OCI-LY7 (cell line): ENCODE measurements around the gene GORASP2. TPM values are rescaled to one million over a fixed set of nuclear protein-coding genes. Genes with fewer than 3 reads are reported as not detected.
"Not testable (repeated sequence)": the region's sequence is repeated elsewhere in the genome, so short reads cannot be mapped to it uniquely, and the experiment has no call there.

Source experiments
- BruUV-seq: library from RNA; stranded (reverse); fragments of 400-500 nt; replicated peaks from 2 replicates; lab custom pipeline; 2021; lab: Mats Ljungman, UMichigan
- CTCF ChIA-PET: fragments of 300-600 bp; sonication (Branson Sonifier 250); formaldehyde crosslinking; loops from one replicate; lab custom pipeline; 2022; ENCODE audit warnings: antibody characterized with exemption; ENCODE audit not compliant: unreplicated experiment; lab: Charles Lee
- POLR2A ChIA-PET: fragments of 300-600 bp; sonication (Branson Sonifier 250); formaldehyde crosslinking; loops from one replicate; lab custom pipeline; 2022; ENCODE audit warnings: antibody characterized with exemption; lab: Charles Lee
- DNase-seq: peaks from one replicate; pipeline ENCODE4 v3.0.0-alpha.2; 2015; ENCODE audit warnings: low spot score
- H2AFZ ChIP-seq: fragments of 200-600 bp; sonication (generic), shearing (Covaris generic); 2 replicates; pipeline ENCODE4 v1.6.1; 2014; ENCODE audit warnings: mild to moderate bottlenecking, antibody characterized with exemption, low read length, moderate library complexity
- H3K27ac ChIP-seq: fragments of 200-600 bp; sonication (generic); 2 replicates; pipeline ENCODE4 v1.5.1; 2014; ENCODE audit warnings: mixed run types, low read depth, mild to moderate bottlenecking, moderate library complexity, low read length, inconsistent platforms; ENCODE audit not compliant: poor library complexity, severe bottlenecking
- H3K36me3 ChIP-seq: fragments of 200-600 bp; sonication (generic); 2 replicates; pipeline ENCODE4 v1.6.1; 2014; ENCODE audit warnings: mild to moderate bottlenecking, antibody characterized with exemption, low read length, moderate library complexity, mixed read lengths; ENCODE audit not compliant: insufficient read depth
- H3K4me1 ChIP-seq: fragments of 200-600 bp; sonication (generic); 2 replicates; pipeline ENCODE4 v1.5.1; 2014; ENCODE audit warnings: mild to moderate bottlenecking, low read length; ENCODE audit not compliant: insufficient read depth, poor library complexity, severe bottlenecking
- H3K4me2 ChIP-seq: fragments of 200-600 bp; sonication (generic); 2 replicates; pipeline ENCODE4 v1.6.1; 2014; ENCODE audit warnings: mild to moderate bottlenecking, low read length
- H3K4me3 ChIP-seq: fragments of 200-600 bp; sonication (generic); 2 replicates; pipeline ENCODE4 v1.5.1; 2014; ENCODE audit warnings: mild to moderate bottlenecking, low read depth, low read length; ENCODE audit not compliant: poor library complexity, severe bottlenecking
- H3K79me2 ChIP-seq: fragments of 200-600 bp; sonication (generic); 2 replicates; pipeline ENCODE4 v1.6.1; 2016; ENCODE audit warnings: low read depth, mild to moderate bottlenecking, low read length, moderate library complexity, mixed read lengths; ENCODE audit not compliant: insufficient read depth
- H3K9me2 ChIP-seq: fragments of 200-600 bp; sonication (generic); 2 replicates; pipeline ENCODE4 v1.6.1; 2016; ENCODE audit warnings: mild to moderate bottlenecking, low read length, mixed read lengths; ENCODE audit not compliant: insufficient read depth
- H3K9me3 ChIP-seq: fragments of 200-600 bp; sonication (generic); 2 replicates; pipeline ENCODE4 v1.6.1; 2014; ENCODE audit warnings: mild to moderate bottlenecking, mixed run types, low read length, mixed read lengths
- H4K20me1 ChIP-seq: fragments of 200-600 bp; sonication (generic); 2 replicates; pipeline ENCODE4 v1.6.1; 2014; ENCODE audit warnings: mild to moderate bottlenecking, antibody characterized with exemption, low read length, moderate library complexity, mixed read lengths; ENCODE audit not compliant: insufficient read depth
- EZH2phosphoT487 ChIP-seq: fragments of 200-600 bp; sonication (generic); IDR thresholded peaks from 2 replicates; pipeline ENCODE4 v1.6.1; 2018; ENCODE audit warnings: low read depth, borderline replicate concordance, mild to moderate bottlenecking, mixed run types, antibody characterized with exemption, low read length, moderate library complexity, mixed read lengths
- intact Hi-C: fragments of 100-400 bp; cut with micrococcal nuclease; formaldehyde crosslinking; loops from one replicate; pipeline ENCODE4 v1.10.0; 2022; ENCODE audit not compliant: unreplicated experiment
- total RNA-seq, 2 experiments: library from RNA; depleted of rRNA in 1 of 2; stranded (reverse); fragments of >200 nt in 1 of 2; shearing (Covaris generic) in 1 of 2; gene quantifications; 2 replicates each; pipeline ENCODE4 v1.2.3, GENCODE V29; 2014 to 2022
- TF ChIP-seq, protein P1 (sequence below): fragments of 200-600 bp; sonication (generic); conservative IDR thresholded peaks from 2 replicates; pipeline ENCODE4 v1.5.1; 2014; ENCODE audit warnings: mild to moderate bottlenecking, antibody characterized with exemption, low read length, moderate library complexity, mixed read lengths

The GORASP2 gene
- total RNA-seq, 2 experiments from 2014 or later, result 30.7 to 94.3 TPM

DNA sequence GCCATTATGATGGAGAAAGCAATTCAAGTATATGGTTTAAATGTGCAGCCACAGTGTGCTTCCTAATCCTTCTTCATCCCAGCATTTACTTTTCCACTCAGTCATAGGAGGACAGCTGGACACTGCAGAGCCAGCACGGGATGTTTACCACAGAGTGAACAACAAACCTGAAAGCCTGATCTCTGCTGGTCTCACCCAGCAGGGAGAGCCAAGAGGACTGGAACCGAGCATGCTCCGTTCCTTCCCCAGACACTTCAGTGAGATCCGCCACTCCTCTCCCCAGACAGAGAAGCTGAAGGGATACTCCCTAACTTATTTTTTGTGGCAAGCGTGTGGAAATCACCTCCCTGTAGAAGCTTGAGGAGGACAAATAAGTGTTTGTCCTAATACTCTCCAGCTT, 23.2 kb upstream of the GORASP2 start:
- Histone ChIP-seq H3K79me2 (no peaks in the 10 kb centered on the region), H3K9me3 (0 out of 2 replicates have a peak, but pooled peaks cover under 1% of the 10 kb centered on the region), H2AFZ (no peak overlapping the region), H3K9me2 (no peaks in the 10 kb centered on the region), H3K4me3 (no peak overlapping the region), H3K36me3 (no peaks in the 10 kb centered on the region), H4K20me1 (no peaks in the 10 kb centered on the region), H3K4me2 (no peak overlapping the region), H3K27ac (no peak overlapping the region), H3K4me1 (no peaks in the 10 kb centered on the region)
- ChIA-PET CTCF (no interaction called here), POLR2A (interaction anchor here (1.2 kb wide), 1 partner anchor 505 kb away, joined by 3 read pairs; no protein-coding TSS in a partner anchor)
- DNase-seq, result no peak
- BruUV-seq, result no TSS peak
- no peak for TF ChIP-seq EZH2phosphoT487
- TF ChIP-seq, protein P1, sequence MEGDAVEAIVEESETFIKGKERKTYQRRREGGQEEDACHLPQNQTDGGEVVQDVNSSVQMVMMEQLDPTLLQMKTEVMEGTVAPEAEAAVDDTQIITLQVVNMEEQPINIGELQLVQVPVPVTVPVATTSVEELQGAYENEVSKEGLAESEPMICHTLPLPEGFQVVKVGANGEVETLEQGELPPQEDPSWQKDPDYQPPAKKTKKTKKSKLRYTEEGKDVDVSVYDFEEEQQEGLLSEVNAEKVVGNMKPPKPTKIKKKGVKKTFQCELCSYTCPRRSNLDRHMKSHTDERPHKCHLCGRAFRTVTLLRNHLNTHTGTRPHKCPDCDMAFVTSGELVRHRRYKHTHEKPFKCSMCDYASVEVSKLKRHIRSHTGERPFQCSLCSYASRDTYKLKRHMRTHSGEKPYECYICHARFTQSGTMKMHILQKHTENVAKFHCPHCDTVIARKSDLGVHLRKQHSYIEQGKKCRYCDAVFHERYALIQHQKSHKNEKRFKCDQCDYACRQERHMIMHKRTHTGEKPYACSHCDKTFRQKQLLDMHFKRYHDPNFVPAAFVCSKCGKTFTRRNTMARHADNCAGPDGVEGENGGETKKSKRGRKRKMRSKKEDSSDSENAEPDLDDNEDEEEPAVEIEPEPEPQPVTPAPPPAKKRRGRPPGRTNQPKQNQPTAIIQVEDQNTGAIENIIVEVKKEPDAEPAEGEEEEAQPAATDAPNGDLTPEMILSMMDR, result no peak
- intact Hi-C loops, result no loop called here

DNA sequence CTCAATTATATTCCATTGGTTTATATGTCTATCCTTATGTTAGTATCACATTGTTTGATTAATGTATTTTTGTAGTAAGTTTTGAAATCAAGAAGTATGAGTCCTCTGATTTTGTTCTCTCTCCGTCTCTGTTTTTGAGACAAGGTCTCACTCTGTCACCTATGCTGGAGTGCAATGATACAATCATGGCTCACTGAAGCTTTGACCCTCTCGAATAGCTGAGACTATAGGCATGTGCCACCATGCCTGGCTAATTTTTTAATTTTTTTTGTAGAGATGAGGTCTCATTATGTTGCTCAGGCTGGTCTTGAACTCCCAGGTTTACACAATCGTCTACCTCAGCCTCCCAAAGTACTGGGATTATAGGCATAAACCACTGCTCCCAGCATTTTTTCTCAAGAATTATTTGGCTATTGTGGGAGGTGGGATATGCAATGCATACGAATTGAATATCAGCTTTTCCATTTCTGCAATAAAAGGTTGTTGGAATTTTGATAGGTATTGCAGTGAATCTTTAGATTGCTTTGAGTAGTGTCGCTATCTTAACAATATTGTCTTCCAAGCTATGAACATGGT, 17.7 kb upstream of the GORASP2 start:
- Histone ChIP-seq H4K20me1 (no peaks in the 10 kb centered on the region), H3K9me2 (no peaks in the 10 kb centered on the region), H2AFZ (no peak overlapping the region), H3K79me2 (no peaks in the 10 kb centered on the region), H3K4me2 (no peak overlapping the region), H3K27ac (no peak overlapping the region), H3K36me3 (no peaks in the 10 kb centered on the region), H3K4me1 (no peaks in the 10 kb centered on the region), H3K9me3 (peaks cover 13% of the 10 kb centered on the region; the same call in 1 of the 2 replicates), H3K4me3 (no peak overlapping the region)
- no peak for DNase-seq
- no peak for TF ChIP-seq EZH2phosphoT487
- TF ChIP-seq, protein P1, result no peak
- no TSS peak for BruUV-seq
- POLR2A ChIA-PET, result no interaction called here
- intact Hi-C loops, result no loop called here
- CTCF ChIA-PET, result no interaction called here

DNA sequence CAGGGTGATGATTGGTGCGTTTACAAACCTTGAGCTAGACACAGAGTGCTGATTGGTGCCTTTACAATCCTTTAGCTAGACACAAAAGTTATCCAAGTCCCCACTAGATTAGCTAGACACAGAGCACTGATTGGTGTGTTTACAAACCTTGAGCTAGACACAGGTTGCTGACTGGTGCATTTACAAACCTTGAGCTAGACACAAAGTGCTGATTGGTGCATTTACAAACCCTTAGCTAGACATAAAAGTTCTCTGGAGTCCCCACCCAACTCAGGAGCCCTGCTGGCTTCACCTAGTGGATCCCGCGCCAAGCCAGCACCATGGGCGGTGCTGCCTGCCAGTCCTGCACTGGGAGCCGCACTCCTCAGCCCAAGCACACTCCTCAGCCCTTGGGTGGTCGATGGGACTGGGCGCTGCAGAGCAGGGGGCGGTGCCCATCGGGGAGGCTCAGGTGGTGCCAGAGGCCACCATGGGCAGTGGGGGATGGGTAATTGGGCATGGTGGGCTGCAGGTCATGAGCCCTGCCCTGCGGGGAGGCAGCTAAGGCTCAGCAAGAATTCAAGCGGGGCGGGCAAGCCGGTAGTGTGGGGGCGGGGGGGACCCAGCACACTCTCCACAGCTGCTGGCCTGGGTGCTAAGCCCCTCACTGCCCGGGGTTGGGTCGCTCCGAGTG, 13.9 kb upstream of the GORASP2 start:
- POLR2A ChIA-PET, result interaction anchor here (1.1 kb wide), 1 partner anchor 11 kb away, joined by 3 read pairs; no protein-coding TSS in a partner anchor
- H4K20me1 ChIP-seq, H2AFZ ChIP-seq, H3K36me3 ChIP-seq, H3K79me2 ChIP-seq, intact Hi-C loops, H3K27ac ChIP-seq, H3K4me1 ChIP-seq, CTCF ChIA-PET, BruUV-seq, H3K9me2 ChIP-seq, H3K4me3 ChIP-seq, H3K4me2 ChIP-seq, DNase-seq: not testable (repeated sequence)
- H3K9me3 ChIP-seq, result peaks cover 21% of the 10 kb centered on the region; the same call in 1 of the 2 replicates
